ENCODE measurements around the gene LENG1.
"Not testable (repeated sequence)": the region's sequence is repeated elsewhere in the genome, so short reads cannot be mapped to it uniquely, and the experiment has no call there.

Gene LENG1

DNA sequence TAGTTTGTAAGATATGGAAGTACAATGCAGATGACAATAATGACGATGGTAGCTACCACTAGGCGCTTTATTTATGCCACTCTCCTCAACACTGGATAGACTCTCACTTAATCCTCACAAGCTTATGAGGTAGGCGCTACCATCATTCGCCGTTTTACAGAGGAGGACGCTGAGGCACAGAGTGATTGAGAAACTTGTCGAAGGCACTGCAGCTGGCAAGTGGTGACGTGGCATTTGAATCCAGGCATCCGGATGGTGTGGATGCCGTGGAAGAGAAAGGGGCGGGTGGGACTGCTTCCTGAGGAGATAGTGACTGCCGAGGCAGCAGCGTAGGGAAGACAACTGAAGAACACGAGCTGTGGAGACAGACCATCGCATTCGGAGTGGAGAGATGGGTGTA lies 39.9 kb upstream of the LENG1 start:
- H3K27me3 Mint-ChIP-seq (ENCODE audit: low read depth) = no peaks in the 10 kb centered on the region
- no peaks in the 10 kb centered on the region for H3K9me3 Mint-ChIP-seq
- TF ChIP-seq, protein P1, sequence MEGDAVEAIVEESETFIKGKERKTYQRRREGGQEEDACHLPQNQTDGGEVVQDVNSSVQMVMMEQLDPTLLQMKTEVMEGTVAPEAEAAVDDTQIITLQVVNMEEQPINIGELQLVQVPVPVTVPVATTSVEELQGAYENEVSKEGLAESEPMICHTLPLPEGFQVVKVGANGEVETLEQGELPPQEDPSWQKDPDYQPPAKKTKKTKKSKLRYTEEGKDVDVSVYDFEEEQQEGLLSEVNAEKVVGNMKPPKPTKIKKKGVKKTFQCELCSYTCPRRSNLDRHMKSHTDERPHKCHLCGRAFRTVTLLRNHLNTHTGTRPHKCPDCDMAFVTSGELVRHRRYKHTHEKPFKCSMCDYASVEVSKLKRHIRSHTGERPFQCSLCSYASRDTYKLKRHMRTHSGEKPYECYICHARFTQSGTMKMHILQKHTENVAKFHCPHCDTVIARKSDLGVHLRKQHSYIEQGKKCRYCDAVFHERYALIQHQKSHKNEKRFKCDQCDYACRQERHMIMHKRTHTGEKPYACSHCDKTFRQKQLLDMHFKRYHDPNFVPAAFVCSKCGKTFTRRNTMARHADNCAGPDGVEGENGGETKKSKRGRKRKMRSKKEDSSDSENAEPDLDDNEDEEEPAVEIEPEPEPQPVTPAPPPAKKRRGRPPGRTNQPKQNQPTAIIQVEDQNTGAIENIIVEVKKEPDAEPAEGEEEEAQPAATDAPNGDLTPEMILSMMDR (IDR thresholded peaks at IDR 0.05; ENCODE audit: unreplicated experiment in 3 of 3) = no peak

DNA sequence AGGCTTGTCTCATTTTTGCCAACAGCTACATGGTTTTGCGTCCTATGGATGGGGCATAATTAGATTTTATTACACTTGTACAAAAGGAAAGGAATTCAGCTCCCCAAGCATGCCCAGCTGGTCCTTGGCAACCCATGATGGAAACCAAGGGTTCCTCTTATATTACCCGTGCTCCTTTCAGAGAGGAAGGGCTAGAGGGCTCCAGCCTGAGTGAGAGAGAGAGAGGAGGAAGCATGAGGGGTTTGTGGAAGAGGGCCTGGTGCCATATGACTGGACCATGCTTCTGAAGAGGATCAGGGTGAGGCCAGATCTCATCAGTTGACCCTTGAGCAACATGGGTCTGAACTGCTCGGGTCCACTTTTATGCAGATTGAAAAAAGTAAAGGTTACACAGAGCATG lies 37.6 kb upstream of the LENG1 start:
- H3K9me3 Mint-ChIP-seq = no peaks in the 10 kb centered on the region
- peaks cover 21% of the 10 kb centered on the region for H3K4me1 Mint-ChIP-seq
- H3K4me3 Mint-ChIP-seq = peak overlapping the region; percentile 15 to 52 (median 30)
- H3K27ac Mint-ChIP-seq = no peak overlapping the region
- no peaks in the 10 kb centered on the region for H3K27me3 Mint-ChIP-seq (ENCODE audit: low read depth)
- TF ChIP-seq, protein P1 (IDR thresholded peaks at IDR 0.05; ENCODE audit: unreplicated experiment in 3 of 3) = no peak
- H3K36me3 Mint-ChIP-seq (ENCODE audit: low read depth) = peaks cover 45% of the 10 kb centered on the region

More for the DNA sequence above, 39.9 kb upstream of the LENG1 start:
- H3K36me3 Mint-ChIP-seq (ENCODE audit: low read depth) = peaks cover 53% of the 10 kb centered on the region
- H3K27ac Mint-ChIP-seq = peak overlapping the region; percentile 87 to 98 (median 93)
- H3K4me3 Mint-ChIP-seq = peak overlapping the region; percentile 81 to 91 (median 84)
- peaks cover 37% of the 10 kb centered on the region for H3K4me1 Mint-ChIP-seq

DNA sequence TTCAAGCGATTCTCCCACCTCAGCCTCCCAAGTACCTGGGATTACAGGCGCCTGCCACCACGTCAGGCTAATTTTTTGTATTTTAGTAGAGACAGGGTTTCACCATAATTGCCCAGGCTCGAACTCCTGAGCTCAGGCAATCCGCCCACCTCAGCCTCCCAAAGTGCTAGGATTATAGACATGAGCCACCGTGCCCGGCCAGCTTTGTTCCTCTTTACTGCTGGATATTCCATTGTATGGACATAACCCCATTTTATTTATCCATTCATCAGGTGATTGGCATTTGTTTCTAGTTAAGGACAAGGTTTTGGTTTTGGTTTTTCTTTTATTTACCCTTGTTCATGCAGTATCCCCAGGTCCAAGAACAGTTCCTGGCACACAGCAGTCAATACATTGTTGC lies 37.0 kb upstream of the LENG1 start:
- peaks cover 45% of the 10 kb centered on the region for H3K36me3 Mint-ChIP-seq (ENCODE audit: low read depth)

DNA sequence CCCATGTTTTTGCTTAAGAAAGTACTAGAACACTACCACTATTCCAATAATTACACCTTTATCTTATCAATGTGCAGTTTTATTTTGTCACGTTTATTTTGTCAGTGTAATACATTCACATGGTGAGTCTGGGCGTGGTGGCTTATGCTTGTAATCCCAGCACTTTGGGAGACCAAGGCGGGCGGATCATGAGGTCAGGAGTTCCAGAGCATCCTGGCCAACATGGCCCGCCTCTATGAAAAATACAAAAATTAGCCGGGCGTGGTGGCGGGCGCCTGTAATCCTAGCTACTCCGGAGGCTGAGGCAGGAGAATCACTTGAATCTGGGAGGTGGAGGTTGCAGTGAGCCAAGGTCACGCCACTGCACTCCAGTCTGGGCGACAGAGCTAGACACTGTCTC lies 34.9 kb upstream of the LENG1 start:
- H3K4me1 Mint-ChIP-seq = peaks cover 18% of the 10 kb centered on the region
- not testable (repeated sequence) for H3K4me3 Mint-ChIP-seq; H3K27ac Mint-ChIP-seq; H3K9me3 Mint-ChIP-seq; H3K27me3 Mint-ChIP-seq (ENCODE audit: low read depth)
- H3K36me3 Mint-ChIP-seq (ENCODE audit: low read depth) = peaks cover 37% of the 10 kb centered on the region

More for the DNA sequence above, 37.0 kb upstream of the LENG1 start:
- Mint-ChIP-seq H3K27me3 (ENCODE audit: low read depth) (no peaks in the 10 kb centered on the region), H3K4me3 (peak overlapping the region in 1 of 3 experiments; percentile 58), H3K9me3 (no peaks in the 10 kb centered on the region), H3K27ac (no peak overlapping the region), H3K4me1 (peaks cover 20% of the 10 kb centered on the region)
- TF ChIP-seq, protein P1 (IDR thresholded peaks at IDR 0.05; ENCODE audit: unreplicated experiment in 3 of 3) = no peak

DNA sequence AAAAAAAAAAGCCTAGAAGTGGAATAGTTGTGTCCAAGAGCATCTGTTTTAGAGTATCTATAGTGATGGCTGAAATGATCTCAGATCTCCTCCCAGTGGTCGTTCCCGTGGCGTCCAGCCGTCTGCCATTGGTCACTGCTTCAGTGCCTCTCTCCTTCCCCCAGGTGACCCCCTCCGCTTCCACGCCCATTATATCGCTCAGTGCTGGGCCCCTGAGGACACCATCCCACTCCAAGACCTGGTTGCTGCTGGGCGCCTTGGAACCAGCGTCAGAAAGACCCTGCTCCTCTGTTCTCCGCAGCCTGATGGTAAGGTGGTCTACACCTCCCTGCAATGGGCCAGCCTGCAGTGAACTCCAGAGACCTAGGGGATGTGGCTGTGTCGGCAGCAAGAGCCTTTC lies 33.5 kb upstream of the LENG1 start:
- Mint-ChIP-seq H3K36me3 (ENCODE audit: low read depth) (peaks cover 37% of the 10 kb centered on the region), H3K27ac (peak overlapping the region in 1 of 3 experiments; percentile 99), H3K9me3 (no peaks in the 10 kb centered on the region), H3K4me3 (peak overlapping the region; percentile 73 to 92 (median 91)), H3K27me3 (ENCODE audit: low read depth) (no peaks in the 10 kb centered on the region), H3K4me1 (peaks cover 18% of the 10 kb centered on the region)
- TF ChIP-seq, protein P1 (IDR thresholded peaks at IDR 0.05; ENCODE audit: unreplicated experiment in 3 of 3) = no peak

DNA sequence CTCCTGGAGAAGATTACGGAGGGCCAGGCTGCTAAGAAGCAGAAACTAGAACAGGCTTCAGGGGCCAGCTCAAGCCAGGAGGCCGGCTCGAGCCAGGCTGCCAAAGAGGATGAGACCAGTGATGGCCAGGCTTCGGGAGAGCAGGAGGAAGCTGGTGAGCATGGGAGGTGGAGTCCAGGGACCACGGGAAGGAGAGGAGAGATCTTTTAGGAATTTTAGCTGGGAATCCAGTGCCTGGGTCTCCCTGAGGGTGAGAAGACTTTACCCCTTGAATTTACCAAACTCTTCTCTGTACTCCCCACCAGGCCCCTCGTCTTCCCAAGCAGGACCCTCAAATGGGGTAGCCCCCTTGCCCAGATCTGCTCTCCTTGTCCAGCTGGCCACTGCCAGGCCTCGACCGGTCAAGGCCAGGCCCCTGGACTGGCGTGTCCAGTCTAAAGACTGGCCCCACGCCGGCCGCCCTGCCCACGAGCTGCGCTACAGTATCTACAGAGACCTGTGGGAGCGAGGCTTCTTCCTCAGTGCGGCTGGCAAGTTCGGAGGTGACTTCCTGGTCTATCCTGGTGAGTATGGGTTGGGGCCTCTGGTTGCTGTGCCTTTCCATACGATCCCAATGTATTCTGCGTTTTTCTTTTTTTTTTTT lies 32.4 kb upstream of the LENG1 start:
- no peaks in the 10 kb centered on the region for H3K9me3 Mint-ChIP-seq
- no peaks in the 10 kb centered on the region for H3K27me3 Mint-ChIP-seq (ENCODE audit: low read depth)
- peaks cover 26% of the 10 kb centered on the region for H3K4me1 Mint-ChIP-seq
- TF ChIP-seq, protein P1 (IDR thresholded peaks at IDR 0.05; ENCODE audit: unreplicated experiment in 3 of 3) = no peak
- peak overlapping the region; percentile 96 to 99 (median 98) for H3K27ac Mint-ChIP-seq
- peaks cover 35% of the 10 kb centered on the region for H3K36me3 Mint-ChIP-seq (ENCODE audit: low read depth)
- H3K4me3 Mint-ChIP-seq = peak overlapping the region; percentile 91 to 92 (median 92)
